Anterior cingulate cortex (tissue), 58 donors: ENCODE data around the gene TPRA1.
A peak's percentile ranks its signal among the peaks of the same experiment; 100 is the strongest.
"Not testable (repeated sequence)": the region's sequence is repeated elsewhere in the genome, so short reads cannot be mapped to it uniquely, and the experiment has no call there.

Experiments used
- DNase-seq, 58 donors: peaks; one replicate each; lab custom pipeline; 2025; lab: John Stamatoyannopoulos, UW

Gene TPRA1

DNA sequence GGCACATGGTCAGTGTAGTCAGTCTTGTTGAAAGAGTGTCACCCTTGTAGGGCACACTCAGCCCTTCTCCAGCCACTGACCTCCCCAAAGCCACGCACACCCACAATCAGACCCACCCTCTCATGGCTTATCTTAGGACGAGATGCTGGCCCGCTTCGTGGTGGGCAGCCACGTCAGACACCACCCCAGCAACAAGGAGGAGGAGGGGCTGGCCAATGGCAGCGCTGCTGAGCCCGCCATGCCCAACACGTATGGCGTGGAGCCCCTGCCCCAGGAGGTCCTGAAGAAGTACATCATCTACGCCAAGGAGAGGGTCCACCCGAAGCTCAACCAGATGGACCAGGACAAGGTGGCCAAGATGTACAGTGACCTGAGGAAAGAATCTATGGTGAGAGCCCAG is 28.4 kb upstream of the TPRA1 start:
- DNase-seq: no peak

DNA sequence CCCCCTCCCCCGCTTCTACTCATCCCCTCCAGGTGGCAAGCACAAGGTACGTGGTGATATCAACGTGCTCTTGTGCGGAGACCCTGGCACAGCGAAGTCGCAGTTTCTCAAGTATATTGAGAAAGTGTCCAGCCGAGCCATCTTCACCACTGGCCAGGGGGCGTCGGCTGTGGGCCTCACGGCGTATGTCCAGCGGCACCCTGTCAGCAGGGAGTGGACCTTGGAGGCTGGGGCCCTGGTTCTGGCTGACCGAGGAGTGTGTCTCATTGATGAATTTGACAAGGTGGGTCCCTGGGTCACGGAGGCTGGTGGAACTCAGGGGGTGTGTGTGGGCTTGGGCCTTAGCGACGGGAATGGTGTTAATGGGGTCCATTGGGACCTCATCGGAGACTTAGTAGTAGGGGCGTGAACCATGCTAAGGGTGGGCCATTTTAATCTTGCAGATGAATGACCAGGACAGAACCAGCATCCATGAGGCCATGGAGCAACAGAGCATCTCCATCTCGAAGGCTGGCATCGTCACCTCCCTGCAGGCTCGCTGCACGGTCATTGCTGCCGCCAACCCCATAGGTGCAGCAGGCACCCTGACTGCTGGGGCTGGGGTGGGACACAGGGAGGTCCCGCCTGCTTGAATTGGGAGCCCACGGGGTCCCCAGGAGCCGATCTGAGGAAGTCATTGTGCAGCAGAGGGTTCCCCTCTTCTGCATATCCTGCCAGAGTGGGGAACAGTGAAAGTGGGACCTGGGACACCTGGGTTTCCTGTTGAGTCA is 26.5 kb upstream of the TPRA1 start:
- no peak for DNase-seq

DNA sequence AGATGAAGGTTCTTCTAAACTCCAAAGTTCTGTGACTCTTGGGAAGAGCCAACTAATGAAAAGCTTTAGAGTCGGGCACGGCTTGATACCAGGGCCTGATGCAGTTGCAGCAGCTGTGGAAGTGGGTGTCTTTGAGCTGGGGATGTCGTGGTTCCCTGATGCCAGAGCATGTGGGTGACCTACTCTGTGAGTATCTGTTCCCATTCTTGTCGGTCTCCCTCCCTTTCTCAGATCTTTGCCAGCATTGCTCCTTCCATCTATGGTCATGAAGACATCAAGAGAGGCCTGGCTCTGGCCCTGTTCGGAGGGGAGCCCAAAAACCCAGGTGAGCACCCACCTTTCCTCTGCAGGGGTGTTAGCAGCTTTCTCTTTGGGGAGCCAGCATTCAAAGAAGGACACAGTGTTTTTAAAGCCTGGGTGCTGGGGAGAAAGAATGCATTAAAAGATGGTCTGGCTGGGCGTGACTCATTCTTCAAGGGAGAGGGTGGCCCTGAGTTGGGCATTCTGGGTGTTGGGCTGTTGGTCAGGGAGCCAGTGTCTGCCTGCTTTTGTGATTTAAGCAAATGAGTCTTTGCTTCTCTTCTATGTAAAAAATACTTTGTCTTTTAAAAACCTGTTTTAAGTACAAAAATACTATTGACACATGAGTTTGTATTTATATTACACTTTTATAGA is 25.2 kb upstream of the TPRA1 start:
- no peak for DNase-seq

DNA sequence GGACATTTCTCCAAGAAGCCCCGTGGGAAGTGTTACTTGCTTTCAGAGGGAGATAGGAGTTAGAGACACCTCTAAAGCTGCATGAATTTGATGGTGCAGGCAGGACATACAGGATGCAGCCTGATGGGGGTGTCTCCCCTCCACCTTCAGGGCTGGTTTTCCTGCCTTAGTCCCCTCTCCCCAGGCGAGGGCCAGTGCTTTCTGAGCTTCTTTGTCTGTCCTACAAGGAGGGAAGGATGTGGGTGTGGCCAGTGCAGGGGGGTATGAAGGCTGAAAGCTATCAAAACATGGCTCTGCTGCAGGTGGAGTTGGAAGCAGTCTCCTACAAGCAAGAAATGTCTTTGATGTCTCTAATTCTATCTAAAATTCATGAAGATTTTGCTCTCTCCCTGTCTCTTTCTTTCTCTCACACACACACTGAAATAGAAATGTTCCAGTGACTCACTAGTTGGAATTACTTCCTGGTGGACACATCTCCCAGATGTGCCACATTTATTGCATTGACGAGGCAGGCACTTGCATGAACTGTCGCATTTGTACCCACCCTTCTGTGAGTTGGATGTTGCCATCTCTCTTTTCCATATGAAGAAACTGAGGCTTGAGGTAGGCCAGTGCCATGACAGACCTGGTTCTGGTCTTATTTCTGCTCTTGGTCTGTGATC is 24.5 kb upstream of the TPRA1 start:
- no peak for DNase-seq

DNA sequence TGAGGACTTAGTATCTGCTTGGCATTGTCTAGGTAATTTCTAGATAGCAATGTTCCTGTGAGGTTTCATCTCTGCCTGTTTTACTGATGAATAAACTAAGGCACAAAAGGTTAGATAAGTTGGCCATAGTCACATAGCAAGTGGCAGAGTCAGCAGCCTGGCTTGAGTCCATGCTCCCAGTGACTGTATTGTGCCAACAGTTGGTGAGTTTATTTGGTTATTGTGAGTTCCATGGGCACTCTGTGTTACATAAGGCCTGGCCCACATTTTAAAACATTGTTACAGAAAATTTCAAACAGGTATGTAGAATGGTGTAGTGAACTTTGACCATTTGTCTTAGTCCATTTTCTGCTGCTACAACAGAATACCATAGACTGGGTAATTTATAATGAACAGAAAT is 22.9 kb upstream of the TPRA1 start:
- no peak for DNase-seq

DNA sequence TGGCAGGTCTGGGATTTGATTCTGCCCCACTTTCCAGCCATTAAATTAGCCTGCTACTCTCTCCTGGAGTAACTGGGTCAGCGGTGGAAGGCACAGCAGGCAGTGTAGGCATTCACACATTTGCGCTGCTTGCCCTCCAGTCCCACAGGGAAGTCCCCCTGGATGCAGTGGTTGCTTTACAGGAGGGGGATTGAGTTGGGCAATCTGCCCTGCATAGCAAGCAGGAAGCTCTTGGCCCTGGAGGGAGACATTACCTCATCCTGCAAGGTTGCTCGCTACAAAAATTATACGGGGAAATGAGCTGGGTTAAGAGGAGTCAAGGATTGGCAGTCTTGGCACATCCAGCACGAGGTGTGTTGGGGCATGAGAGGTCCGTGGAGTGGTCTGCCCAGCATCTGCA is 22.4 kb upstream of the TPRA1 start:
- no peak for DNase-seq

DNA sequence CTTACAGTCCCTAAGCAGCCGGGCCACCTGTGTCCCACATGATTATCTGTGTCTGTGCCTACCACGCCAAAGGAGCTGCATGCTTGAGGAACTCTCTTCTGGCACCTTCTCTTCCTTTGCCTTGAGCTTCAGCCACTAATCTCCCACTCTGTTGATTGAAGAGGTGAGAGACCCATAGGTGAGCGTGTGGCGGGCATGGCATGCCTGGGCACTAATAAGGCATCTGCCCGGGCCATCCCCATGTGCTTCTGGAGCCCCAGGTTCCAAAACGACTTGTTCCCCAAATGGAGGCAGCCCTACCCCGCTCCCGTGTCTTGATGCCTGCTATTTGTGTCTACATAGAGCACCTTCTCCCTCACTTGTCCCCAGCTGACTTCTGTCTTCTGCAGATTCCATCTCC is 20.7 kb upstream of the TPRA1 start:
- DNase-seq: no peak

DNA sequence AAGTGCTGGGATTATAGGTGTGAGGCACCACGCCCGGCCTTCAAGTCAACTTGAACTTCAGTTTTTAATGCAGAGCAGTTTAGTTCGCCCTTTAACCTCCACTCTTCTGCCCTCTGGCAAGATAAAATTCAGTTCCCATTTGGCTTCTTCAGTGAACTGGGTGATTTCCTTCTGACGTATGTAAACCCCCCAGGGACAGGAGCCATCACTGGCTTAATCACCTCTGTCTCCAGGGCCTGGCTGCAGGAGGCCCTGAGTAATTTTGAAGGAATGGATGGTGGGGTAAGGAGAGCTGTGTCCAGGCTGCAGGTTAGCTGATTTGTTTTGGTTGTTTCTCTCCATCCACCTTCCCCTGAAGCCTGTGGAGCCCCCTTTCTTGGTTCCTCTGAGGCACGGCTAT is 19.6 kb upstream of the TPRA1 start:
- DNase-seq: no peak

DNA sequence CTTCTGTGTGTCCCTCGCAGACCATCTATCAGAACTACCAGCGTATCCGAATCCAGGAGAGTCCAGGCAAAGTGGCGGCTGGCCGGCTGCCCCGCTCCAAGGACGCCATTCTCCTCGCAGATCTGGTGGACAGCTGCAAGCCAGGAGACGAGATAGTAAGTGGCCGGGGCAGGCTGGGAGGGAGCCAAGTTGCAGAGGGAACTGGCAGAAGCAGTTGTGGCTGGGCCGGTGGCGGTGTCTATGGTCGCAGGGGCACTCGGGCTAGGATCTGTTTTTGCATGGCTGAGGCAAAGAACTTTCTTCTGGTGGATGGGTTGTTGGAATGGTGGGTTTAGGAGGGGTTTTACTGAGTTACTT is 17.8 kb upstream of the TPRA1 start:
- peak in 3 of 58 donors; percentile 7 to 35 (median 13) for DNase-seq

DNA sequence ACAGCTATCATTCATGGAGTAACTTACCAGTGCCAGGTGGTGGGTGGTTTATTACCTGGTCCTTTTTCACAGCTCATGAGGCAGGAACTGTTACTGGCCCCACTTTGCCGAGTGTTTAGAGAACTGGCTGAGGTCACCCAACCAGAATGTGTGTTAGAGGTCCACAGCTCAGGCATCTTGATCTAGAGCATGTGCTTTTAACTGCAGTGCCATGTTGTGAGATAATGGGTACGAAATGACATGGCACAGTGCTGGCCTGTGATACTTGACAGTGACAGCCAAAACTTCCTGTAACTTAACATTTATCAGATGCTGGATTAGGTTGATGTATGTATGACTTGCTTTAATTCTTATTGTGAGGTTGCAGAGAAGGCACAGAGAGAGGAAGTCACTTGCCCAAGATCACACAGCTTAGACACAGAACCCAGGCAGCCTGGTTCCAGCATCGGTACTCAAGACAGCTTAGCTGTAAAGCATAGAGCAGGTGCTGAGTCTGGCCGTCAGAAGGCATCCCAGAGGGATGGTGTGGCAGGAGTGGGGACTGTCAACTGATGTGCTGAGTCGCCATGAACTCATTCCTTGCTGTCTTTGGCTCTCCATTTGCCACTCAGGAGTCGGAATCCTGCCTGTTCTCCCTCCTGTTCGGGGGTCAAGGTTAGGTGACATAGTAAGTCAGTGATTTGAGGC is 17.3 kb upstream of the TPRA1 start:
- no peak for DNase-seq

DNA sequence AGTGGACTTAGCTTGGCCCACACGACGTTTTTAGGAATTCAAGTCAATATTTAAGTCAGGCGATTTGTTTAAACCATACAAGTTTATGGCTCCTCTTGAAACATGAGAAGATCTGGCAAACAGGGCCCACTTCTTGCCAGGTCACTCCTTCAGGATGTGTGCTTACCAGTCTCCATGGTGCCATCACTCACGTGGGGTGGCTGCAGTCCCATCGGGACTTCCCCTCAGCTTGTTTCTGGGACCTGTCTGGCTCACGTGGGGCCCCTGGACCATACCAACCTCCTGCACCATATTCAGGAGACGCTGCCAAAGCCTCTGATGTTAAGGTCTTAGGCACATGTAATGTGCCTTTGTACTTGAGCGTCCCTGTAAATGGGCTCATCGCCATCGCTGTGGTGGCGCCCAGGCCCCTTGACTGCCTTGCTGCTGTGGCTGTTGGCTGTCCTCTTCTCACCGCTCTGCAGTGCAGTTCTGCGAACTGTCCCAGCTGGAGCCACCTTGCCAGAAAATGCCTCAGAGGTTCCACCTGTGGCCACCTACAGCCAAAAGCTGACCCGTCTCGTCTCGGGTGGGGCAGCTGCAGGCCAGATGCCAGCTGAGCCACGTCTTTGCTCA is 16.6 kb upstream of the TPRA1 start:
- DNase-seq: no peak

DNA sequence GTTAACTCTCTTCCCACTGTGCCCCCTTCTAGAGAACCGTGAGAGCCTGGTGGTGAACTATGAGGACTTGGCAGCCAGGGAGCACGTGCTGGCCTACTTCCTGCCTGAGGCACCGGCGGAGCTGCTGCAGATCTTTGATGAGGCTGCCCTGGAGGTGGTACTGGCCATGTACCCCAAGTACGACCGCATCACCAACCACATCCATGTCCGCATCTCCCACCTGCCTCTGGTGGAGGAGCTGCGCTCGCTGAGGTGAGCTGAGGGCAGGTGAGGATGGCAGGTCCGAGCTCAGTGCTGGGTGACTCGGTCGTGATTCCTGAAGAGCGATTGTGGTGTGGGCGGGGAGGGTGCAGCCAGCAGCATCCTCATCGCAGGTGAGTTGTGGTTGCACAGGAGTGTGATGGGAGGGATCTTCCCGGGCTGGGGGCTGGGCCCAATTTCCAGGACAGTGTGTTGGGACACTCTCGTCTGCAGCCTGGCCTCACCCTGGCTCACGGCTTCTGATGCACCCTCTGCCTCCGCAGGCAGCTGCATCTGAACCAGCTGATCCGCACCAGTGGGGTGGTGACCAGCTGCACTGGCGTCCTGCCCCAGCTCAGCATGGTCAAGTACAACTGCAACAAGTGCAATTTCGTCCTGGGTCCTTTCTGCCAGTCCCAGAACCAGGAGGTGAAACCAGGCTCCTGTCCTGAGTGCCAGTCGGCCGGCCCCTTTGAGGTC is 15.7 kb upstream of the TPRA1 start:
- no peak for DNase-seq

DNA sequence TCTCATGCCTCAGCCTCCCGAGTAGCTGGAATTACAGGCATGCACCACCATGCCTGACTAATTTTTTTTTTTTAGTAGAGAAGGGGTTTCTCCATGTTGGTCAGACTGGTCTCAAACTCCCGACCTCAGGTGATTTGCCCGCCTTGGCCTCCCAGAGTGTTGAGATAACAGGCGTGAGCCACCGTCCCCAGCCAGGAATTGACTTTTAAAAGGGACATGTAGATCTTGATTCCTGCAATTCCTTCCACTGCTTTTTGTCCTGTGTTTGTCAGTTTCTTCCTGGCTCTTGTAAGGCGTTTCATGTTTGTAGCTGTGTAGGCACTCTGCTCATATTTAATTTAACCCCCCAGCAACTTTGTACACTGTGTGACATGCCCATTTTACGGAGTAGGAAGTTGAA is 15.0 kb upstream of the TPRA1 start:
- DNase-seq: not testable (repeated sequence)

DNA sequence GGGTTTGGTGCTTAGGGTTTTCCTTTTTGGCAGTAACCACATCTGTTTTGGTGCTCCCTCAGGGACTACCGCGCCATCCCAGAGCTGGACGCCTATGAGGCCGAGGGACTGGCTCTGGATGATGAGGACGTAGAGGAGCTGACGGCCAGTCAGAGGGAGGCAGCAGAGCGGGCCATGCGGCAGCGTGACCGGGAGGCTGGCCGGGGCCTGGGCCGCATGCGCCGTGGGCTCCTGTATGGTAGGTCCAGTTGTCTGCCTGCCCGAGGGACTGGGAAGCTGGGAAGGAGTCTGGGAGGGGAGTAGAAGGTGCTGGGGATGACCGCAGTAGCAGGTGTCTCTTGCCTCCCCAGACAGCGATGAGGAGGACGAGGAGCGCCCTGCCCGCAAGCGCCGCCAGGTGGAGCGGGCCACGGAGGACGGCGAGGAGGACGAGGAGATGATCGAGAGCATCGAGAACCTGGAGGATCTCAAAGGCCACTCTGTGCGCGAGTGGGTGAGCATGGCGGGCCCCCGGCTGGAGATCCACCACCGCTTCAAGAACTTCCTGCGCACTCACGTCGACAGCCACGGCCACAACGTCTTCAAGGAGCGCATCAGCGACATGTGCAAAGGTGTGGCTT is 14.1 kb upstream of the TPRA1 start:
- DNase-seq: no peak

DNA sequence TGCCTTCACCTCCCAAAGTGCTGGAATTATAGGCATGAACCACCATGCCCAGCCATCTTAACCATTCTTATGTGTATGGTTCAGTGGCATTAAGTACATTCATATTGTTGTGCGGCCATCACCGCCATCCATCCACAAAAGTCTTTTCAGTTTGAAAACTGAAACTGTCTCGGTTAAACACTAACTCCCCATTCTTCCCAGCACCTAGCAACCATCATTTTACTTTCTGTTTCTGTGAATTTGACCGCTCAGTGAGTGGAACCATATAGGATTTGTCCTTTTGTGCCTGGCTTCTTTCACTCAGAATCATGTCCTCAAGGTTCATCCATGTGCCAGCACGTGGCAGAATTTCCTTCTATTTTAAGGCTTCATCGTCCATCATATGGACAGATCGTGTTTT is 13.5 kb upstream of the TPRA1 start:
- DNase-seq: no peak

DNA sequence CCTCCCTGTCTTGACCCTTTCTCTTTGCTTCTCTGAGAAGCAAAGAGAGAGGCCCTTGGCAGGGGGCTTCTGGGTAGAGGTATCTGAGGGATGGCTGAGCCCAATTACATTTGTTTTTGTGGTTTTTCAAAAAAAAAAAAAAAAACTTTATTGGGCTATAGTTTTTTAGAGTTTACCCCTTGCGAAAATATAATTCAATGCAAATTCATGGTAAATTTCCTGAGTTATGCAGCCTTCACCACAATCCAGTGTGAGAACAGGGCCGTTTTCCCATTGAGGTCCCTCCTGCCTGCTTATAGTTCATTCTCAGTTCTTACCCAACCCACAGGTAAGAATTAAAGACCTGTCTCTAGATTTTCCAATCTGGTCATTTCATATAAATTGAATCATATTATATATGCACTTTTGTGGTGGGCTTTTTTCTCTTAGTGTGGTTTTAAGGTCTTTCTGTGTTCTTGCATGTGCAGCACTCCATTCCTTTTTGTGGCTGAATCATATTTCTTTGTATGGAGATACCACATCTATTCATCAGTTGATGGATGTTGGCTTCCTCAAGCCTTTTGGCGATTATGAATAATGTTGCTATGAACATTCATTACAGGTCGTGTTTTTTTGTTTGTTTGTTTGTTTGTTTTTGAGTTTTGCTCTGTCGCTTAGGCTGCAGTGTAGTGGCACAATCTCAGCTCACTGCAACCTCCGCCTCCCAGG is 10.4 kb upstream of the TPRA1 start:
- no peak for DNase-seq

DNA sequence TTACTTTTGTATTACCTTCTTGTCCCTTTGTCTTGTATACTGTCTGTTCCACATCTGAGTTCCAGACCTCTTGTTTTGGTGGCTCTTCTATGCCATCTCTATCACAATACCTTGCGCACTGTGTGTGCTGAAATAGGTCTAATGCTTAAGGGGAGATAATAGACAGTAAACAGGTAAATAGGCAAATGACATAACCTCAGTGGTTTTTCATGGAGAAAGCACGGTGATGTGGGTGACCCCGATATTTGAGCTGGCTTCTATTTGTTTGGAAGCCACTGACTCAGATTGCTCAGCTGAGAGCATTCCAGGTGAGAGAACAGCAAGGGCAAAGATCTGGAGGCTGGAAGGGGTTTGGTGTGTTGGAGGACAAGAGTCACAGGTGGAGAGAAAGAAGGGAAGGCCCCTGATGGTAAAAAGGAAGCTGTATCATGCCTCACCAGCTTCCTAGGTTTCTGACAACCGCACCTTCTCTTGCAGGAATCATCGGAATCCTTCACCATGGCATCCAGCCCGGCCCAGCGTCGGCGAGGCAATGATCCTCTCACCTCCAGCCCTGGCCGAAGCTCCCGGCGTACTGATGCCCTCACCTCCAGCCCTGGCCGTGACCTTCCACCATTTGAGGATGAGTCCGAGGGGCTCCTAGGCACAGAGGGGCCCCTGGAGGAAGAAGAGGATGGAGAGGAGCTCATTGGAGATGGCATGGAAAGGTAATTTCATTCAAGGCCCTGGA is 8.5 kb upstream of the TPRA1 start:
- DNase-seq: no peak

DNA sequence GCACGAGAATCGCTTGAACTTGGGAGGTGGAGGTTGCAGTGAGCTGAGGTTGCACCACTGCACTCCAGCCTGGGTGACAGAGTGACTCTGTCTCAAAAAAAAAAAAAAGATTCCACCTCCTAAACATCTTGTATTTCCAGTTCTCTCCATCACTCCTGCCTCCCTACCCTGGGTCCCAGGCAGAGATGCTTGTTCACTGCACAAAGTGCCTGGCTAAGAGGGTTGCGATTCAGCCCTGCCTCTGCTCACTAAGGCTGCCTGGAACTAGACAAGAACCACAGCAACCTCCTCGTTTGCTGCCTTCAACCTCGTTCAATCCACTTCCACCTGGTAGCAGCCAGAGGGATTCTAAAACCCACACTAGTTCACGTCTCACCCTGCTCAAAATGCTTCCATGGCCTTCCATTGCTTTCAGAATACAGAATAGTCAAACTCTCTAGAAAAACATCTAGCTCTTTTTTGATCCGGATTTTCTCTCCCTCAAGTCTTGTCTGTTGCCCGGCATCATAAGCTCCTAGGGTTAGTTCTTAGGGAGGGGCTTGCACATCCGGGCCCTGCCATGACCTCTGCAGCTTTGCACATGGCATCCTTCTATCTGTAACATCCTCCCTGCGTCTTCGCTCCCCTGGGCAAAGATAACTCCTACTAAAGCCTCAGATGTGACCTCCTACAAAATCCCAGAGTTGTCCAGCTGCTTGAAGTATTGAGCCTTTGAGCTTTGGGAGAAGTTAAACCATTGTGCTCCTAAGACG is 6.7 kb upstream of the TPRA1 start:
- DNase-seq: no peak
